Astrocyte (in vitro differentiated cells and primary cell): Measurements from ENCODE around the gene MCAM. TPM values are rescaled to one million over a fixed set of nuclear protein-coding genes. Genes with fewer than 3 reads are reported as not detected.
A peak's percentile ranks its signal among the peaks of the same experiment; 100 is the strongest.

Experiments
- DNase-seq: peaks from one replicate; pipeline ENCODE4 v3.0.0-alpha.2; 2010; ENCODE audit warnings: low read depth
- FAIRE-seq: peaks from 2 replicates; lab custom pipeline; 2011; peaks lifted over from hg19 to GRCh38; lab: Jason Lieb, UNC
- H2AFZ ChIP-seq: 2 replicates; pipeline ENCODE4 v1.6.0; 2012; ENCODE audit warnings: low read depth, low read length, inconsistent platforms
- H3K27ac ChIP-seq: 2 replicates; pipeline ENCODE4 v1.5.1; 2011; ENCODE audit warnings: low read depth, low read length, inconsistent platforms
- H3K27me3 ChIP-seq: 2 replicates; pipeline ENCODE4 v1.6.0; 2011; ENCODE audit warnings: low read length, inconsistent platforms; ENCODE audit not compliant: insufficient read depth
- H3K36me3 ChIP-seq: 2 replicates; pipeline ENCODE4 v1.5.1; 2011; ENCODE audit warnings: low read length, inconsistent platforms; ENCODE audit not compliant: insufficient read depth
- H3K4me1 ChIP-seq: 2 replicates; pipeline ENCODE4 v1.5.1; 2011; ENCODE audit warnings: low read length, inconsistent platforms; ENCODE audit not compliant: insufficient read depth
- H3K4me2 ChIP-seq: 2 replicates; pipeline ENCODE4 v1.6.0; 2012; ENCODE audit warnings: low read length, inconsistent platforms
- H3K4me3 ChIP-seq: 2 replicates; pipeline ENCODE4 v1.5.1; 2011; ENCODE audit warnings: low read depth, mild to moderate bottlenecking, low read length, inconsistent platforms; ENCODE audit not compliant: insufficient read depth
- H3K79me2 ChIP-seq: 2 replicates; pipeline ENCODE4 v1.6.0; 2012; ENCODE audit warnings: mild to moderate bottlenecking, low read length, inconsistent platforms; ENCODE audit not compliant: insufficient read depth
- H3K9ac ChIP-seq: 2 replicates; pipeline ENCODE4 v1.6.0; 2012; ENCODE audit warnings: mild to moderate bottlenecking, low read length, inconsistent platforms
- H3K9me3 ChIP-seq: 2 replicates; pipeline ENCODE4 v1.5.1; 2012; ENCODE audit warnings: low read depth, mild to moderate bottlenecking, low read length, inconsistent platforms; ENCODE audit not compliant: insufficient read depth
- H4K20me1 ChIP-seq: 2 replicates; pipeline ENCODE4 v1.6.0; 2012; ENCODE audit warnings: low read length, inconsistent platforms; ENCODE audit not compliant: insufficient read depth
- H3K27ac Mint-ChIP-seq: one replicate; pipeline ENCODE4 v1.8.0; 2021; ENCODE audit warnings: mild to moderate bottlenecking, mixed read lengths; ENCODE audit not compliant: unreplicated experiment
- H3K27me3 Mint-ChIP-seq: one replicate; pipeline ENCODE4 v1.8.0; 2021; ENCODE audit warnings: low read depth, mixed read lengths; ENCODE audit not compliant: unreplicated experiment
- H3K36me3 Mint-ChIP-seq: one replicate; pipeline ENCODE4 v1.8.0; 2021; ENCODE audit warnings: low read depth, mixed read lengths; ENCODE audit not compliant: unreplicated experiment
- H3K4me1 Mint-ChIP-seq: one replicate; pipeline ENCODE4 v1.8.0; 2021; ENCODE audit warnings: low read depth, mixed read lengths; ENCODE audit not compliant: unreplicated experiment
- H3K4me3 Mint-ChIP-seq: one replicate; pipeline ENCODE4 v1.8.0; 2021; ENCODE audit warnings: mild to moderate bottlenecking, moderate library complexity, mixed read lengths; ENCODE audit not compliant: unreplicated experiment
- H3K9me3 Mint-ChIP-seq: one replicate; pipeline ENCODE4 v1.8.0; 2021; ENCODE audit warnings: mild to moderate bottlenecking, mixed read lengths; ENCODE audit not compliant: unreplicated experiment
- EZH2 ChIP-seq: IDR thresholded peaks from 2 replicates; pipeline ENCODE4 v1.6.1; 2012; ENCODE audit warnings: mild to moderate bottlenecking, low read length, inconsistent platforms; ENCODE audit not compliant: insufficient read depth
- total RNA-seq: library from RNA; stranded (reverse); gene quantifications from 2 replicates; pipeline ENCODE4 v1.2.1, GENCODE V29; 2021
- TF ChIP-seq, protein P1 (sequence below): IDR thresholded peaks from 2 replicates; pipeline ENCODE4 v1.5.1; 2011; ENCODE audit warnings: low read depth, mild to moderate bottlenecking, inconsistent platforms, low read length, moderate library complexity; ENCODE audit not compliant: insufficient read depth

Gene MCAM
- total RNA-seq, 1 donor from 2014 or later, result 213 TPM

DNA sequence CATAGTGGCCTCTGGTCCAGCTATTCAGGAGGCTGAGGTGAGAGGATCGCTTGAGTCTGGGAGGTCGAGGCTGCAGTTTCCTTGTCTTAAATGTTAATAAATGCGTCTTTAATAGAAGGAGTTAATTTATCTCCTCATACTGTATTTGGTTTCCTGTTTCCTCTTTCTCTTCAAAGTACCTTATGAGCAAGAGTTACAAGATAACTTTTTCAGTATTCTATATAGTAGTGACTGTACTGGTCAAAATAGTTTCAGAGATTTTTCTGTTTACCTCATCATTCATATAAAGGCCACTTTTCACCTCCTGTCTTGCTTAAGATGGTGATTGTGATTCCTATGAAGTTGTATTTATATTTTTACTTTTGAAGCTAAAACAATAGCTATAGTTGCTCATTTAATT lies 50.9 kb downstream of the MCAM start:
- Mint-ChIP-seq H3K9me3 (no peaks in the 10 kb centered on the region), H3K4me3 (no peak overlapping the region), H3K4me1 (peaks cover 17% of the 10 kb centered on the region), H3K27ac (no peak overlapping the region), H3K27me3 (no peaks in the 10 kb centered on the region), H3K36me3 (no peaks in the 10 kb centered on the region)
- H3K27me3 ChIP-seq, result no peaks in the 10 kb centered on the region
- H3K9me3 ChIP-seq, result no peaks in the 10 kb centered on the region
- H3K4me3 ChIP-seq, result no peak overlapping the region
- no peaks in the 10 kb centered on the region for H3K36me3 ChIP-seq
- DNase-seq (no peak), FAIRE-seq (no peak)
- no peak overlapping the region for H3K4me2 ChIP-seq
- H3K79me2 ChIP-seq, result peaks cover 75% of the 10 kb centered on the region
- no peak overlapping the region for H3K9ac ChIP-seq
- H2AFZ ChIP-seq, result no peak overlapping the region
- H4K20me1 ChIP-seq, result peaks cover 47% of the 10 kb centered on the region
- H3K27ac ChIP-seq, result no peak overlapping the region
- H3K4me1 ChIP-seq, result peaks cover 13% of the 10 kb centered on the region
- TF ChIP-seq EZH2, result no peak
- TF ChIP-seq, protein P1, sequence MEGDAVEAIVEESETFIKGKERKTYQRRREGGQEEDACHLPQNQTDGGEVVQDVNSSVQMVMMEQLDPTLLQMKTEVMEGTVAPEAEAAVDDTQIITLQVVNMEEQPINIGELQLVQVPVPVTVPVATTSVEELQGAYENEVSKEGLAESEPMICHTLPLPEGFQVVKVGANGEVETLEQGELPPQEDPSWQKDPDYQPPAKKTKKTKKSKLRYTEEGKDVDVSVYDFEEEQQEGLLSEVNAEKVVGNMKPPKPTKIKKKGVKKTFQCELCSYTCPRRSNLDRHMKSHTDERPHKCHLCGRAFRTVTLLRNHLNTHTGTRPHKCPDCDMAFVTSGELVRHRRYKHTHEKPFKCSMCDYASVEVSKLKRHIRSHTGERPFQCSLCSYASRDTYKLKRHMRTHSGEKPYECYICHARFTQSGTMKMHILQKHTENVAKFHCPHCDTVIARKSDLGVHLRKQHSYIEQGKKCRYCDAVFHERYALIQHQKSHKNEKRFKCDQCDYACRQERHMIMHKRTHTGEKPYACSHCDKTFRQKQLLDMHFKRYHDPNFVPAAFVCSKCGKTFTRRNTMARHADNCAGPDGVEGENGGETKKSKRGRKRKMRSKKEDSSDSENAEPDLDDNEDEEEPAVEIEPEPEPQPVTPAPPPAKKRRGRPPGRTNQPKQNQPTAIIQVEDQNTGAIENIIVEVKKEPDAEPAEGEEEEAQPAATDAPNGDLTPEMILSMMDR, result no peak

DNA sequence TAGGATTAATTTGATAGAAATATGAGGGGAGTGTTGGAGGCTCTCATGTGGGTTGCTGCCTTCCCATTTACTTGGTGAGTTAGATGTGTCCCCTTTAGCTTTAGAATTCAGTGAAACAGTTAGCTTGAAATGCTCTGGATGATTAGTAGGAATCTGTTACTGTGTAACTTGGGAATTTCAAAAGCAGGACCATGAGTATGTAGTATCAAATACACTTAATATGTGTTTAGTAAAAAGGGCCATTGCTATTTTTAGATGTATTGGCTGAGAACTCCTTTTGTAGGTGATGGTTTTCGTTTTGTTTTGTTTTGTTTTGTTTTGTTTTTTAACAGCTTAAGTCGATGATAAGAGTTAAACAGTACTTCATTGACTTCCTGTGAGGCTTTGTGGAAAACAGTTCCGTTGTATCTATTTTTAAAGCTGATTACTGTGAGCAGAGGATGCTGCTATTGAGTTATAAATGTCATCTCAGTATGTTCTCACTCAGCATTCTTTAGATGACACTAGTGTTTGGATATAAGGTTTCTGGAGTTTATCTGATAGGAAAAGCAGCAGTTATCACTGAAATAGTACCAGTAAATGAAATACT lies 53.5 kb downstream of the MCAM start:
- H3K36me3 ChIP-seq, result no peaks in the 10 kb centered on the region
- peak overlapping the region; percentile 55 for H3K4me2 ChIP-seq
- H4K20me1 ChIP-seq, result peaks cover 67% of the 10 kb centered on the region
- H3K9me3 Mint-ChIP-seq, result no peaks in the 10 kb centered on the region
- H3K36me3 Mint-ChIP-seq, result no peaks in the 10 kb centered on the region
- peaks cover 24% of the 10 kb centered on the region for H3K4me1 Mint-ChIP-seq
- H3K27ac ChIP-seq, result no peak overlapping the region
- H3K27ac Mint-ChIP-seq, result no peak overlapping the region
- FAIRE-seq, result no peak
- H3K4me1 ChIP-seq, result peaks cover 13% of the 10 kb centered on the region
- H3K9me3 ChIP-seq, result no peaks in the 10 kb centered on the region
- H3K27me3 ChIP-seq, result no peaks in the 10 kb centered on the region
- H3K27me3 Mint-ChIP-seq, result no peaks in the 10 kb centered on the region
- H3K4me3 ChIP-seq, result no peak overlapping the region
- H3K4me3 Mint-ChIP-seq, result no peak overlapping the region
- TF ChIP-seq EZH2, result no peak
- TF ChIP-seq, protein P1, result no peak
- DNase-seq, result no peak
- peaks cover 92% of the 10 kb centered on the region for H3K79me2 ChIP-seq
- no peak overlapping the region for H2AFZ ChIP-seq
- H3K9ac ChIP-seq, result peak overlapping the region; percentile 15

DNA sequence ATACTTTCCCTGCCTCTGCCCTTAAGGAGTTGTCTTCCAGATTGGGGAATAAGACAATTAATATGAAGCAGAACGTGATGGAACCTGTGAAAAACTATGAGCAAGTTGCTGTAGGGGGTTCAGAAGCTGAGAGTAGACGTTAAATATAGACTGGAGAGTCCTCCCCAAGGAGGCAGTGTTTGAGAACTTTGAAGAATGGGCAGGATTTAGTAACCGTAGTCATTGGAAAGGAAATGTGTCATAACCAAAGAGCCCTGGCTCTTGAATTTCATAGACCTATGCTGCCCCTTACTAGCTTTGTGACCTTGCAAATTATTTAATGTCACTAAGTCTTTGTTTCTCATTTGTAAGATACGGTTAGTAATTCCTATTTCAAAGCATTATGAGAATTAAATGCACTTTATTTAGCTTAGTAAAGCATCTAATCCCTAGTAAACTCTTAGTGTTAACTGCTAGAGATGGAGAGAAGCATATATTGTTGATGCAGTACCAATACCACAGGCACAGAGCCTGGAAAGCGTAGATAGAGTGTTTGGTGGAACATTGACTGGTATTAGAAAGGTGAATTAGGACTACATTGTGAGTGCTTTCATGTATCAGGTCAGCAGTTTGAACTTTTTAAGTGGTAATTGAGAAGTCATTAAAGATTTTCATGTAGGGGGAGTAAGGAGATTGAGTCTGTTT lies 54.1 kb downstream of the MCAM start:
- no peaks in the 10 kb centered on the region for H3K36me3 Mint-ChIP-seq
- TF ChIP-seq, protein P1, result peak; percentile 3
- TF ChIP-seq EZH2, result no peak
- FAIRE-seq (no peak), DNase-seq (peak; percentile 34)
- Histone ChIP-seq H3K9me3 (no peaks in the 10 kb centered on the region), H3K4me1 (peaks cover 13% of the 10 kb centered on the region), H3K4me3 (no peak overlapping the region), H3K36me3 (no peaks in the 10 kb centered on the region), H3K27me3 (no peaks in the 10 kb centered on the region), H4K20me1 (peaks cover 72% of the 10 kb centered on the region), H3K27ac (peak overlapping the region; percentile 2), H3K4me2 (peak overlapping the region; percentile 55), H3K79me2 (peaks cover 93% of the 10 kb centered on the region), H3K9ac (no peak overlapping the region), H2AFZ (no peak overlapping the region)
- H3K27me3 Mint-ChIP-seq, result no peaks in the 10 kb centered on the region
- peaks cover 22% of the 10 kb centered on the region for H3K4me1 Mint-ChIP-seq
- H3K27ac Mint-ChIP-seq, result no peak overlapping the region
- no peaks in the 10 kb centered on the region for H3K9me3 Mint-ChIP-seq
- H3K4me3 Mint-ChIP-seq, result no peak overlapping the region
